Cardiac fibroblast (primary cell): ENCODE data around the gene IL2RA.

Experiments
- DNase-seq, 2 donors: peaks; one replicate each; pipeline versions ENCODE4 v3.0.0 to v3.0.0-alpha.2; 2010; ENCODE audit warnings: low read depth in 2 of 2
- H3K4me3 ChIP-seq, 2 donors: replicated peaks in 1 of 2; 1 replicate in 1 of 2; 2 replicates in 1 of 2; pipeline ENCODE4 v1.5.1; 2011; ENCODE audit warnings: low read depth in 2 of 2, low read length in 2 of 2, mild to moderate bottlenecking in 2 of 2, moderate library complexity in 1 of 2
- TF ChIP-seq, protein P1 (sequence below): IDR thresholded peaks from one replicate; pipeline ENCODE4 v1.5.1; 2011; ENCODE audit warnings: low read depth, mild to moderate bottlenecking, low read length, inconsistent platforms

IL2RA gene

DNA sequence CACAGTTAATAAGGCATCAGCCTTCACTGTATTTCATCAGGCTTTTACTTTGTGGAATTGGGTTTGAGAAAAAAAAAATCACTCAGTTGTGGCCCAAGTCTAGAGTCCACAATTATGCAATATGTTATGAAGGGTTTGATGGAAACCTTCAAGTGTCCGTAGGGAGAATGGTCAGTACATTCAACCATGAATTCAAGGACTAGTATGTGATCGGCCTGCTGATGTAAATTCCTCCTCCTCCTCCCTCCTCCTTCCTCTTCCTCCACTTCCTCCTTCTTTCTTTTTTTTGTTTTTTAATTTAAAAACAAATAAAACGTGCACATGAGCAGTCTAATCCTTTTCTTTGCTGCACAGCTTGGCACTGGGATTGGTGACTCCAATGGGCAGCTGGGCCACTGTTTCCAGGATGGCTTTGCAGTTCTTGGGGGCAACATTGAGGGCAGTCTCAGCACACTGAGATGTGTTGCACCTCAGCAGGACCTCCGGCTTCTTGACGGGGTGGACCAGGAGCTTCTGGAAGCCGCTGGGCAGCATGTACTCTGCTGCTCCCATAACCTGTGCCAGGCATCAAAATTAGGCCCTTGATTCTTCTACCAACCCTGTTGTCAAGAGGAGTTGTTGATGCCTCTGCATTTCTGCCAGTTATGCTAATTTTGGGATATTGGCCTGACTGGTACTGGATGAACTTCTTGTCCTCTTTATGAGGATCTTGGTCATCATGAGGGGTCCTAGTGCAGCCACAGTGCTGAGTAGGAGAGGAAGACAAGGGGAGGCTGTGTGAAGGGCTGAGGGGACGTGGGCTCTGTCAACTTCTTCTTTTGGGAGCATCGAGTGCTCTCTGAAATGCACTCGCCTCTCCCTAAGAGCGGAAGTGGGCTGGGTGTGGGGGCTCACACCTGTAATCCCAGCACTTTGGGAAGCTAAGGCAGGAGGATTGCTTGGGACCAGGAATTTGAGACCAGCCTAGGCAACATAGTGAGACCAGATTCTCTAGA lies 9.3 kb upstream of the IL2RA start:
- no peak overlapping the region for H3K4me3 ChIP-seq
- TF ChIP-seq, protein P1, sequence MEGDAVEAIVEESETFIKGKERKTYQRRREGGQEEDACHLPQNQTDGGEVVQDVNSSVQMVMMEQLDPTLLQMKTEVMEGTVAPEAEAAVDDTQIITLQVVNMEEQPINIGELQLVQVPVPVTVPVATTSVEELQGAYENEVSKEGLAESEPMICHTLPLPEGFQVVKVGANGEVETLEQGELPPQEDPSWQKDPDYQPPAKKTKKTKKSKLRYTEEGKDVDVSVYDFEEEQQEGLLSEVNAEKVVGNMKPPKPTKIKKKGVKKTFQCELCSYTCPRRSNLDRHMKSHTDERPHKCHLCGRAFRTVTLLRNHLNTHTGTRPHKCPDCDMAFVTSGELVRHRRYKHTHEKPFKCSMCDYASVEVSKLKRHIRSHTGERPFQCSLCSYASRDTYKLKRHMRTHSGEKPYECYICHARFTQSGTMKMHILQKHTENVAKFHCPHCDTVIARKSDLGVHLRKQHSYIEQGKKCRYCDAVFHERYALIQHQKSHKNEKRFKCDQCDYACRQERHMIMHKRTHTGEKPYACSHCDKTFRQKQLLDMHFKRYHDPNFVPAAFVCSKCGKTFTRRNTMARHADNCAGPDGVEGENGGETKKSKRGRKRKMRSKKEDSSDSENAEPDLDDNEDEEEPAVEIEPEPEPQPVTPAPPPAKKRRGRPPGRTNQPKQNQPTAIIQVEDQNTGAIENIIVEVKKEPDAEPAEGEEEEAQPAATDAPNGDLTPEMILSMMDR, result no peak
- no peak for DNase-seq

DNA sequence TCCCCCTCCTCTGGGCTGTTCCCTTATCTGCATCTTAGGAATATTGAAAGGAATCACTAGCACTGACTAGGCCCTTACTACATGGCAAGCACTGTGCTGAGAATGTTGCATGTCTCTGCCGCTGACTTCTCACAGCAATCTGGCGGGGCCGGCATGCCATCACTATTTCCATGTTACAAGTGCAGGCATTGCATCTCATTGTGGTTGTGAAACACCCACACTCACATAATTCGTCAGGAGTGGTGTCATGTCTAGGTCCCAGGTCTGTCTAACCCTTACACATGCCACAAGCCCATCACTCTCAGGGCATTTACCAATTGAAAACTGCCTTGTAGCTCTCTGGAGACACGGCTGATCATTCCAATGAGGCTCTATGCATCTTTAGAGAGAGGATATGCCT lies 8.5 kb upstream of the IL2RA start:
- peak in 1 of 2 donors; percentile 6 for DNase-seq
- TF ChIP-seq, protein P1, result no peak
- no peak overlapping the region for H3K4me3 ChIP-seq

DNA sequence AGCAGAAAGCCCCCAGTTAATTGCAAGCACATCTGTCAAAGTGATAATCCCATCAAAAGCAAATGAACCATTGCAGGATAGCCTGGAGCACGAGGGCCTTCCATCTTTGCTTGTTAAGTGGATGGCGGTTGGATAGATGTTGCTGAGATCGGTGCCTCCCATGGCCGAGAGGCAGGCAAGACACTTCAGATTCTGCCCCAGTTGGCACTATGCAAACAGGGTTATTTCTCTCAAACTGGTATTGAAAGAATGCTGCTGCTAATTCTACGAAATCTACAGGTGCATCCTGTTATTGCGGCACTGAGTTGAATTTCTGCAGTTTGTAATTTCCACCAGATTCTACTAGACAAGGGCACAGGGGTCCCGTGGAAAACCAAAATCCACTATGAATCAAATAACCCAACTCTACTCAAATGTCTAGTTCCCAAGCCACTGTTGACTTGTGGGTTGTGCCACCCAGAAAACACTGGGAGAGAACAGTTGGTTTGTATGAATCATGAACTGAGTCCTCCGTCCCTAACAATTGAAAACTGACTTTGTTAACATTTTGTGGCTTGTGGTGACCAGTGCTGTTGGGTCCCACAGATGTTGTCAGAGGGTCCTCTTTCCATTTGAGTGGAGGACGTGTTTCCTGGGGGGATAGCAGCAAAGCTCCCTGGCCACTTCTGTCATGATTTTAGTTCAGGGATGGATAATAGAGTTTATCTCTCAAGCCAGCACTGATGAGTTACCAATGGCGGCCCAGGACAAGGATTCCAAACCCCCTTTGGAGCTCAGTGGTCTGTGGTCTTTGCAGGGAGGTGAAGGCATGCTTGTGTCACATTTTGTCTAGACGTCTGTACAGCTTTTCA lies 7.1 kb upstream of the IL2RA start:
- H3K4me3 ChIP-seq, result no peak overlapping the region
- no peak for DNase-seq
- TF ChIP-seq, protein P1, result no peak

DNA sequence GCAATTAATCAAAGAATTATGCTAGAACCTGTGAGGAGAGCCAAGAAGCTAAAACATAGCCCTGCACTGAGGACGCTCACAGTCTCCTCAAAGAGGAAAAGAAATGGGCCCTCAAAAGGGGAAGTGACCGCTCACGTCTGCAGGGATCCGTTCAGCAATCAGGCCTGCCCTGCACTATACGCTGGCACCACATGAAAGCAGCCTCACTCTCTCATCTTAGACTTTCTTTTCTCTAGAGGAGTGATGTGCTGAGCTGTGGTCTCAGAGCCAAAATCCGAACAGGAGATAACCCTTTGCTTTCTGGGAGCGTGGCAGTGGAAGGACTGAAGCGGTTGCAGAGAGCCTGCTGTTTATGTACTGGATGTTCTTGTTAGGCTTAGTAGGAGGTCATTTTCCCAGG lies 6.3 kb upstream of the IL2RA start:
- H3K4me3 ChIP-seq, result no peak overlapping the region
- TF ChIP-seq, protein P1, result no peak
- no peak for DNase-seq

DNA sequence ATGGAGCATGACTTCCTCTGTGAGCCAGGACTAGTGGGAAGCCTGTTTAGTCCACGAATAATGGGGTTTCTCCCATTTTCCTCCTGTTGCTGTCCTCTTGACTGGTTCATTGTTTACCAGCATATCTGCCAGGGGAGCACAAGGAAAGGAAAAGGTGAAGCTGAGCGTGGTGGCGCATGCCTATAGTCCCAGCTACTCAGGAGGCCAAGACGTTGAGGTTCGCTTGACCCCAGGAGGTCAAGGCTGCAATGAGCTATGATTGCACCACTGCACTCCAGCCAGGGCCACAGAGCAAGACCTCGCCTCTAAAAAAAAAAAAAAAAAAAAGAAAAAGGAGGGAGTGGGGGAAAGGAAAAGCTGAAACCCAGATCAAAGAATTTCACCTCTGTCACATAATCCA lies 5.8 kb upstream of the IL2RA start:
- DNase-seq, result no peak
- H3K4me3 ChIP-seq, result no peak overlapping the region
- TF ChIP-seq, protein P1, result no peak

DNA sequence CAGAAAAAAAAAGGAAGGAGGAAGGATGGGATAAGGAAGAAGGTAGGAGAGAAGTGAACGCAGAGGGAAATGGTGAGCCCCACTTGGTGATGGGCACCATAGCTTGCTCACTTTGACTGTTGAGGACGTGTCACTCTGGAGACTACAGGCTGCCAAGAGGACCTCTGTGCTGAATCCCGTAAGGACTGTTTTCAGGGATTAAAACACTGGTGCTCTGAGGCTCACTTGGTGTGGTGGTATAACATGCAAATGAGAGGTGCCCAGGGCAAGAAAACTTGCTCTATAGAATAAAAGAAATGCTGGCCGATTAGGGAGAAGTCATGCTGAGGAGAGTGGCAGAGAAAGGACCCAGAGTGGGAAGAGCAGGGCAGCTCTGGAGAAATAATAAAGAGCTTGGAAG lies 5.3 kb upstream of the IL2RA start:
- TF ChIP-seq, protein P1, result no peak
- DNase-seq, result no peak
- no peak overlapping the region for H3K4me3 ChIP-seq
